ENCODE measurements around the gene ZNF254.
"Not testable (repeated sequence)": the region's sequence is repeated elsewhere in the genome, so short reads cannot be mapped to it uniquely, and the experiment has no call there.

The ZNF254 gene

GRCh38 chr19:24071078-24071477 lies 15.9 kb upstream of the ZNF254 start:
- no peak for DNase-seq (ENCODE audit: low read depth, low spot score)

GRCh38 chr19:24072720-24073119 lies 14.3 kb upstream of the ZNF254 start:
- no peak for DNase-seq (ENCODE audit: low read depth, low spot score)

DNA sequence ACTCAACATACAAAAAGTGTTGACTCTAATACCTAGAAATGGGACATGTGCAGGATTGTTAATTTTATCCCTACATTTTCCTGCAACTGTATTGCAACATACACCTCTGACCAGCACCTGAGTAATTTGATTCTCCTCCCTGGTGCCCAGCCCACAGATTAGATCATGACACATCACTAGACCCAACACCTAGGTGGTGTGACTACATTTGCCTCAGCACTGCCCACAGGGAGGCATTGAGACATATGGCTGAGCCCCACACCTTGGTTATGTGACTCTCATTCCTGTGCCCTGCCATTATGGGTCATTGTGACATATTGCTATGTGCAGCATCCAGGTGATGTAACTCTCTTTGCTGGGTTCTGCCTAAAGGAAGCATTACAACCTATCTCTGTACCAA lies 13.2 kb upstream of the ZNF254 start:
- no peak for DNase-seq (ENCODE audit: low read depth, low spot score)

GRCh38 chr19:24074720-24075454 lies 12.1 kb upstream of the ZNF254 start:
- no peak for DNase-seq (ENCODE audit: low read depth, low spot score)

GRCh38 chr19:24075530-24075929 lies 11.5 kb upstream of the ZNF254 start:
- peak; percentile 42 for DNase-seq (ENCODE audit: low read depth, low spot score)

- no peak for DNase-seq (ENCODE audit: low read depth, low spot score)
Observed at GRCh38 chr19:24078680-24079079, 8.3 kb upstream of the ZNF254 start.

GRCh38 chr19:24081056-24081455 lies 5.9 kb upstream of the ZNF254 start:
- no peak for DNase-seq (ENCODE audit: low read depth, low spot score)

DNA sequence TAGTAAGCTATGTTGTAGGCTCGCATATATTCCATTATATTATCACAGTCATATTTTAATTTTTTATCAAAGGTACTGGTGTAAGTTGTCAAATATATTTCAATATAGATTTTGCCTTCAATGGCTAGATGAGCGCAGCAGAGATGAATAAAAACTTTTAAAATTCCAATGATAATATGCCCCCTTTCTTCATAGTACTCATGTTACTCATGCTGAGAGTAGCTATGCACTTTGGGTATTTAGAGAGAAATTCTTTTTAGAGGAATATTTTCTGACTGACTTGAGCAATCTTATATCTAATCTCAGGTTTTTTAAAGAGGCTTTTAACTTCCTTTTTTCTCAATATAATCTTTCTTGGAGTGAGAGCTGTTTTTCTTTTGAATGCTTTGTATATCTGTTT lies 11.4 kb downstream of the ZNF254 start:
- DNase-seq (ENCODE audit: low read depth, low spot score), result no peak

GRCh38 chr19:24099829-24100228 lies 12.8 kb downstream of the ZNF254 start:
- DNase-seq (ENCODE audit: low read depth, low spot score), result no peak

DNA sequence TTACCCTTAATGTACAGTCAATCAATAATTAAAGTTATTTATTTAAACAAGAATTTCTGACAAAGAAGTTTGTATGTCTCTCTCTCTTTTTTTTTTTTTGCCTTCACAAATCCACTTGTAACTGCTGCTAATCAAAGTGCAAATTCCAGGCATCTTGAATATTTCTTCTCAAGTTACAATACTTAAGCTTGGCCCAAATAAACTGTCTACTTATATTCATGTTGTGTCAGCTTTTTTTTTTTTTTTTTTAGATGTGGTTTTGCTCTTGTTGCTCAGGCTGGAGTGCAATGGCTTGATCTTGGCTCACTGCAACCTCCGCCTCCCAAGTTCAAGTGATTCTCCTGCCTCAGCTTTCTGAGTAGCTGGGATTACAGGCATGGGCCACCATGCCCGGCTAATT lies 13.6 kb downstream of the ZNF254 start:
- not testable (repeated sequence) for DNase-seq (ENCODE audit: low read depth, low spot score)

DNA sequence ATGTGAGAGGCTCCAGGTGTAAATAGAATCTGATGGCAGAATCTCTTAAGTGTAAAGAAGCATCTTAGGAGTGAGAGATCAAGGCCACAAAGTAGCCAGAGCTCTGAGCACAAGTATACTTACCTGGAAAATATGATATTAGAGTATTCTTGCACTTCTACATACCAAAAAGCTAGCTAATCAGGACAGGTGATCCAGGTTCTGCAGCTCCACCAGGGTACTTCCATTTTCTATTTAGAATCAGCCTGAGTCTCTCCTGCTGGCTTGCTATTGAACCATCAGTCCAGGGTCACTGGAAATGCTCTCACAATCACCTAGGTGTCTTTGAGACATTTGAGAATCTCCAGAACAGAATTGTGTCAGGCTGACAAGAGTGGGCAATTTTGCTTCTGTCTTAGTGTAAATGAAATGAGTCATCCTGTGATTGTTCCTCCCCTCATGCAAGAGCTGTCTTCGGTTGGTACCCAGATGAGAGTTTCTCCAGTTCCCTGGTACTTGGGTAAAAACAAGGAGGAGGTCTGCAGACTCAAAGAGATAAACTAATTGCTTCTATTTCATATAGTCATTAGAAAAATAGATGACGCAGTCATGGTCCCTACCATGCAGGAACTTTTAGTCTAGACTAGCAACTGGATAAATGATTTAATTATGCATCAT lies 14.6 kb downstream of the ZNF254 start:
- DNase-seq (ENCODE audit: low read depth, low spot score), result no peak

- DNase-seq (ENCODE audit: low read depth, low spot score), result no peak
Observed at GRCh38 chr19:24127601-24128000, 40.6 kb downstream of the ZNF254 start.

DNA sequence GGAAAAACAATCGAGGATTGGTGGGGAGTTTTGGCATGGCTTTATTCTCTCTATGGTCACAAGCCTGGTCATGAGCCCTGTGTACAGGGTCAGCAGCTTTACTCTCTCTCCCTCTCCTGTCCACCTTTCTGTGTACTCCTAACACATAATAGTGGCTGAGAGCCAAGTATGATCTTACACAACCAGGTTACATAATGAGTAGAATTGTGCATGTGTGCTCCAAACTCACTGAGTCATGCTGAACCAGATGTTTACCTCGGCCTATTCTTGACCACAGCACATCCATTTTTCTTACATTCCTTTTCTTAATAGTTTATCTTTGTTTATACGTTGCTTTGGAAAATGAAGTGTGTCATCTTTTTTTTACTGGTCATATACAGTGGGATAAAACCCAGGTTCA lies 53.1 kb downstream of the ZNF254 start:
- no peak for DNase-seq (ENCODE audit: low read depth, low spot score)

DNA sequence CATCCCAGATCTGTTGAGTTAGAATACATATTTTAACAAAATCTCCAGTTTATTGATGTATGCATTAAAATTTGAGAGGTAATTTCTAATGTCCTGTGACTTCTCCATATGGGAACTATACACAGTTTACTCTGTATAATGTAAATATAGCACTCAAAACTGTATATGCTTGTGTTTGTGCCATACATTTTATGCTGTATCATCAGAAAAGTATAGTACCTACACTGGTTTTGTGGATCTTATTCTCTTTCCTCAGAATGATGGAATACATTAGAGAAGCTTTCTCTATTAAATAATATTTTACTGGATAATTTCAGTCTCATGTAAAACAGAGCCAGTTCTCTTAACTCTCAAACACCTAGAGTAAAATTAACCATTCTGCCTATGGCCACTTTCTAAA lies 53.6 kb downstream of the ZNF254 start:
- no peak for DNase-seq (ENCODE audit: low read depth, low spot score)

DNA sequence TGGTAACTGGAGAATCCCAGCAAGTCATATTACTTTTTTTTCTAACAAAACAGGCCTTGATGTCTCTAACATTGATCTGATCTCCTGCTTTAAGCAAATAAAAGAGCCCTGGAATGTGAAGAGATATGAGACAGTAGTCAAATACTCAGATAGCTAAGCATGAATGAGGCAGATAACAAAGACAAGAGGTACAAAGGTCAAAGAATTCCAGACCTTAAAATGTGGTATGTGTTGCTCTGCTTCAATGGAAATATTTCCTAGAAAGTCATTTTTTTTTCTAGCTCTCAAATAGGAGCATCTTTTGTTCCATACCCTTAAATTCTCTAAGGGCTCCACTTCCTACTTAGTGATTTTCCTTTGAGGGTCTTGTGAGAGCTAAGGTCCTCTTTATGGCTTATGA lies 54.6 kb downstream of the ZNF254 start:
- no peak for DNase-seq (ENCODE audit: low read depth, low spot score)

GRCh38 chr19:24142771-24143170 lies 55.8 kb downstream of the ZNF254 start:
- no peak for DNase-seq (ENCODE audit: low read depth, low spot score)

- peak; percentile 11 for DNase-seq (ENCODE audit: low read depth, low spot score)
Observed at GRCh38 chr19:24159707-24160106, 72.7 kb downstream of the ZNF254 start.

DNA sequence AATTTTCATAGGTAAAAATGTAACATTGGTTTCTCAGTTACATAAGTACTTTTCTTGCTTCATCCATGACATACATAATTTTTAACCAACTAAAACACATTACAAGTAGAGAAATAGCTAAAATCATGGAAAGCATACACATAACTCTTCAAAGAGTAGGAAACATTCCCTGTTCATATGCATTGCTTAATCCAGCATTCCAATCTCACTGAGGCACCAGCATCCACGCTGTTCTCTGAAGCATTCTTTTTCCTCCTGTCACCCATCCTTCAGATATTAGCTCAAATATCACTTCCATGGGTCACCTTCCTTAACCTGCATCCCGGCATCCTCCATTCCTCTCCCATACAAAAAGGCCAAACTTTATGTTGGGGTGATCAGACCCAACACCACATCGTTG lies 79.1 kb downstream of the ZNF254 start:
- DNase-seq (ENCODE audit: low read depth, low spot score), result no peak

- no peak for DNase-seq (ENCODE audit: low read depth, low spot score)
Observed at GRCh38 chr19:24173882-24174281, 86.9 kb downstream of the ZNF254 start.

DNA sequence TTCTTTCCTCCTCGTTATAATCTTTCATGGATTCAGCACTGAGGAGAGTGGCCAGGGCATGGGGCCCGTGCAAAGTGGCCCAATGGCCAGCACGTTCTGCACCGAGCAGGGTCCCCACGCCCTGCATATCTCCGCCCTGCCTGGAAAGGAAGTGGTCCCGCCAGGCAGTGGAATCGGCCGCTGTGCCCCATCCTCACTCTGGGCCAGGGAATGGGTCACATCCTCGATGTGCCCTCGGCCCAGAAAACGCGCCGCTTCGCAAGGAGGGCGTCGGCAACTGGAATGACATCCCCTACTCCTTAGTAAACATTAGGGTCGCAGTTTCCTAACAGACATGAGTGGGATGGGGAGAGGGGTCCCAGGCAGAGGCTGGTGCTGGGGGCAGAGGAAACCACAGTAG lies 90.7 kb downstream of the ZNF254 start:
- no peak for DNase-seq (ENCODE audit: low read depth, low spot score)

DNA sequence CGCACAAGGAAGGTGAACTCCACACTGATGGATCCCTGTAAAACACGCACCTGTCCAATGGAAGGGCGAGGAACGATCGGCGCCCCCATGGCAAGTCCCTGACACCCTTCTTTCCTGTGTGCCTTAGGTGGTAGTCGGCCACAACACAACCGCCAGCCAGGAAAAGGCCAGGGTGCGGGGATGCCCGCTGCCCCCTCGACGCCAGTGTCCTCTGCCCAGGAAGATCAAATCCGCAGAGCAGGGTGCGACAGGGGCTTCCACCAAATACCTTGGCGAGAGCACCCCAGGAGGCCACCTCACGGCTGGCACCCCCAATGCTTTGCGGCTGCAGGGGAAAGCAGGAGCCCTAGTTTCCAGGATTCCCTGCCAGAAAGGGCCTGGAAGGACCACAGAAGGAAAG lies 91.2 kb downstream of the ZNF254 start:
- DNase-seq (ENCODE audit: low read depth, low spot score), result no peak

Data from ELF-1 (cell line).